GF-D8 (cell line): Measurements from ENCODE around the gene CD46.

Experiments used
- DNase-seq: peaks from one replicate; lab custom pipeline; 2025; lab: John Stamatoyannopoulos, UW

The CD46 gene

GRCh38 chr1:207797229-207797973 lies 45.5 kb downstream of the CD46 start:
- DNase-seq, result peak; percentile 31

GRCh38 chr1:207798847-207799246 lies 47.0 kb downstream of the CD46 start:
- peak; percentile 8 for DNase-seq

GRCh38 chr1:207799989-207800648 lies 48.3 kb downstream of the CD46 start:
- DNase-seq, result no peak

GRCh38 chr1:207801819-207802218 lies 50.0 kb downstream of the CD46 start:
- DNase-seq, result no peak

GRCh38 chr1:207803678-207804077 lies 51.8 kb downstream of the CD46 start:
- DNase-seq, result no peak

- no peak for DNase-seq
These were observed 53.0 kb downstream of the CD46 start for GRCh38 chr1:207804721-207805468.

- no peak for DNase-seq
These were observed 54.1 kb downstream of the CD46 start for GRCh38 chr1:207805841-207806421.

- DNase-seq, result no peak
These were observed 54.9 kb downstream of the CD46 start for GRCh38 chr1:207806531-207807325.

GRCh38 chr1:207807326-207807689 lies 55.5 kb downstream of the CD46 start:
- DNase-seq, result no peak

- DNase-seq, result peak; percentile 66
These were observed 56.0 kb downstream of the CD46 start for GRCh38 chr1:207807690-207808321.

- no peak for DNase-seq
These were observed 56.5 kb downstream of the CD46 start for GRCh38 chr1:207808322-207808705.

GRCh38 chr1:207808911-207809555 lies 57.2 kb downstream of the CD46 start:
- no peak for DNase-seq

GRCh38 chr1:207810173-207810572 lies 58.3 kb downstream of the CD46 start:
- DNase-seq, result no peak

- DNase-seq, result no peak
These were observed 58.9 kb downstream of the CD46 start for GRCh38 chr1:207810606-207811295.

GRCh38 chr1:207811319-207811718 lies 59.5 kb downstream of the CD46 start:
- DNase-seq, result no peak

- no peak for DNase-seq
These were observed 60.3 kb downstream of the CD46 start for GRCh38 chr1:207811920-207812720.

GRCh38 chr1:207812778-207813511 lies 61.1 kb downstream of the CD46 start:
- DNase-seq, result no peak

GRCh38 chr1:207813512-207813881 lies 61.6 kb downstream of the CD46 start:
- no peak for DNase-seq

- no peak for DNase-seq
These were observed 62.1 kb downstream of the CD46 start for GRCh38 chr1:207813946-207814345.
